CD14-positive monocyte (primary cell): ENCODE measurements around the gene PPP1R13L. TPM values are rescaled to one million over a fixed set of nuclear protein-coding genes. Genes with fewer than 3 reads are reported as not detected.

Experiments used
- DNase-seq, 3 donors: peaks; one replicate each; pipeline ENCODE4 v3.0.0-alpha.2; 2011 to 2022
- H2AFZ ChIP-seq: 2 replicates; pipeline ENCODE4 v1.6.0; 2012; ENCODE audit warnings: mild to moderate bottlenecking, low read depth, low read length, inconsistent platforms; ENCODE audit not compliant: insufficient read depth, poor library complexity, severe bottlenecking
- H3K27ac ChIP-seq, 2 donors: 1 replicate in 1 of 2; 2 replicates in 1 of 2; pipeline ENCODE4 v1.5.1; 2012 to 2013; ENCODE audit warnings: low read length in 2 of 2, control low read depth in 1 of 2, inconsistent platforms in 1 of 2, low read depth in 1 of 2, mild to moderate bottlenecking in 1 of 2
- H3K27me3 ChIP-seq, 2 donors: one replicate each; pipeline versions ENCODE4 v1.6.0 to v1.6.1; 2011 to 2013; ENCODE audit warnings: low read length in 2 of 2; ENCODE audit not compliant: control insufficient read depth in 2 of 2, insufficient read depth in 2 of 2
- H3K36me3 ChIP-seq, 2 donors: replicated peaks in 1 of 2; 1 replicate in 1 of 2; 2 replicates in 1 of 2; pipeline versions ENCODE4 v1.5.1 to v1.6.1; 2012 to 2013; ENCODE audit warnings: low read length in 2 of 2, control low read depth in 1 of 2, inconsistent platforms in 1 of 2, mild to moderate bottlenecking in 1 of 2; ENCODE audit not compliant: insufficient read depth in 2 of 2, control insufficient read depth in 1 of 2
- H3K4me1 ChIP-seq, 2 donors: 1 replicate in 1 of 2; 2 replicates in 1 of 2; pipeline versions ENCODE4 v1.5.1 to v1.6.1; 2012 to 2013; ENCODE audit warnings: low read length in 2 of 2, control low read depth in 1 of 2, inconsistent platforms in 1 of 2, mild to moderate bottlenecking in 1 of 2, moderate library complexity in 1 of 2; ENCODE audit not compliant: insufficient read depth in 2 of 2, control insufficient read depth in 1 of 2
- H3K4me2 ChIP-seq: replicated peaks from 2 replicates; pipeline ENCODE3; 2012; ENCODE audit warnings: low read length, moderate library complexity, mild to moderate bottlenecking; ENCODE audit not compliant: poor library complexity, severe bottlenecking; ENCODE audit errors: extremely low read depth
- H3K4me3 ChIP-seq, 3 experiments: fragments of 200-600 bp in 1 of 3; sonication (generic) in 1 of 3; replicated peaks in 1 of 3; 1 replicate in 2 of 3; 2 replicates in 1 of 3; pipeline ENCODE4 v1.5.1; 2011 to 2013; ENCODE audit warnings: low read length in 3 of 3, mild to moderate bottlenecking in 3 of 3, control low read depth in 2 of 3, low read depth in 2 of 3, inconsistent platforms in 1 of 3, moderate library complexity in 1 of 3
- H3K79me2 ChIP-seq: 2 replicates; pipeline ENCODE4 v1.6.0; 2012; ENCODE audit warnings: mild to moderate bottlenecking, control low read depth, inconsistent platforms, low read length, moderate library complexity; ENCODE audit not compliant: insufficient read depth
- H3K9ac ChIP-seq: 2 replicates; pipeline ENCODE4 v1.6.0; 2017; ENCODE audit warnings: low read length, mild to moderate bottlenecking; ENCODE audit not compliant: insufficient read depth, poor library complexity, severe bottlenecking
- H3K9me3 ChIP-seq, 2 donors: replicated peaks in 1 of 2; 1 replicate in 1 of 2; 2 replicates in 1 of 2; pipeline versions ENCODE4 v1.5.1 to v1.6.1; 2012 to 2013; ENCODE audit warnings: low read length in 2 of 2, control low read depth in 1 of 2; ENCODE audit not compliant: control insufficient read depth in 1 of 2, insufficient read depth in 1 of 2
- H4K20me1 ChIP-seq: 2 replicates; pipeline ENCODE4 v1.6.0; 2012; ENCODE audit warnings: mild to moderate bottlenecking, low read length, control low read depth, moderate library complexity; ENCODE audit not compliant: insufficient read depth
- H3K27ac Mint-ChIP-seq, 7 donors: one replicate each; pipeline ENCODE4 v1.8.0; 2020; ENCODE audit warnings: mild to moderate bottlenecking in 7 of 7, mixed read lengths in 7 of 7, moderate library complexity in 6 of 7, inconsistent platforms in 2 of 7
- H3K27me3 Mint-ChIP-seq, 3 donors: one replicate each; pipeline ENCODE4 v1.8.0; 2021 to 2022; ENCODE audit warnings: low read depth in 3 of 3, mild to moderate bottlenecking in 3 of 3, mixed read lengths in 3 of 3, moderate library complexity in 3 of 3, inconsistent platforms in 1 of 3
- H3K36me3 Mint-ChIP-seq, 2 donors: one replicate each; pipeline ENCODE4 v1.8.0; 2020; ENCODE audit warnings: mixed read lengths in 2 of 2, inconsistent platforms in 1 of 2, mild to moderate bottlenecking in 1 of 2
- H3K4me1 Mint-ChIP-seq: one replicate; pipeline ENCODE4 v1.8.0; 2020; ENCODE audit warnings: mild to moderate bottlenecking, mixed read lengths
- H3K4me3 Mint-ChIP-seq, 2 donors: one replicate each; pipeline ENCODE4 v1.8.0; 2020; ENCODE audit warnings: mild to moderate bottlenecking in 2 of 2, mixed read lengths in 2 of 2, moderate library complexity in 1 of 2
- H3K9me3 Mint-ChIP-seq, 7 donors: one replicate each; pipeline ENCODE4 v1.8.0; 2020 to 2022; ENCODE audit warnings: mixed read lengths in 7 of 7, mild to moderate bottlenecking in 6 of 7, moderate library complexity in 6 of 7, inconsistent platforms in 2 of 7
- WGBS: methylation state at CpG from one replicate; pipeline ENCODE4 v1.1.5; 2013; ENCODE audit warnings: missing lambda C conversion rate; ENCODE audit not compliant: insufficient coverage; 5-methylcytosine and 5-hydroxymethylcytosine counted together
- intact Hi-C, 2 donors: fragments of 100-400 bp; cut with micrococcal nuclease; formaldehyde crosslinking; loops; one replicate each; pipeline versions ENCODE4 v1.15.0 to v1.15.1; 2023
- polyA plus RNA-seq, 3 donors: library from polyadenylated mRNA; depleted of rRNA in 1 of 3; unstranded in 2 of 3; stranded (reverse) in 1 of 3; fragments of 300-500 nt in 2 of 3; fragments of >200 nt in 1 of 3; fragmentation: Illumina TruSeq in 2 of 3; gene quantifications; 1 replicate in 2 of 3; 2 replicates in 1 of 3; pipeline ENCODE4 v1.2.3, GENCODE V29; 2012 to 2021
- TF ChIP-seq, protein P1 (sequence below): fragments of 200-600 bp; IDR thresholded peaks from one replicate; pipeline ENCODE4 v1.8.0; 2022; ENCODE audit warnings: antibody characterized with exemption, mild to moderate bottlenecking

PPP1R13L gene
- polyA plus RNA-seq, 3 donors: 0.18 to 1.8 (median 0.45) TPM

DNA sequence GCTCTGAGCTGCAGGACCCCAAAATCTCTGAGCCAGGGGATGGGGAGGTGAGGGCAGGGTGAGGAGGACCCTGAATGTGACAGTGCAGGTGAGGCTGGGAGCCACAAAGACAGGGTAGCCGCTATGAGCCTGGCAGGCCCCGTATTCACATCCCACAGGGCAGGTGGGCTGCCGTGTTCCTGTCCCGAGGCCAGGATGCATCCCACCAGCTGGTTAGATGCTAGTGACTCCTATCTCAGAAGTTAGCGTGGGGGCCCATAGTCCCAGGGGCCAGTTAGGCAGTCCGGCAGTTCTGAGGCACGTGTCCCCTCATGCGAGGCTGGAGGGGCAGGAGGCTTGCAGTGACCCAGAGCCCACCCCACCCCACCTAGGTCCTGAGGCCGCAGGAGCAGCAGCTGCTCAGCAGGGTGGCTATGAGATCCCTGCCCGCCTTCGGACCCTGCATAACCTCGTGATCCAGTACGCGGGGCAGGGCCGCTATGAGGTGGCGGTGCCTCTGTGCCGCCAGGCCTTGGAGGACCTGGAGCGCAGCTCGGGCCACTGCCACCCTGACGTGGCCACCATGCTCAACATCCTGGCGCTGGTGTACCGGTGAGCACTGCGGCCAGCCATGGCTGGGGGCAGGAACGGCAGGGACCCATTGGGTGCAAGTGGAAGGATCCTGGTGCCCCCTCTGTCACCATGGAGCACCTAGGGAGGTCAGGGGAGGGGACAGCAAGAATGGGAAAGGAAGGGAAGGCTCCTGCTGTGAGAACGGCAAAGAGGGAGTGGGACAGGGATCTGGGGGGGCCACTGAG is 57.1 kb downstream of the PPP1R13L start:
- Histone ChIP-seq H3K27ac (no peak overlapping the region), H3K4me1 (no peaks in the 10 kb centered on the region), H4K20me1 (no peaks in the 10 kb centered on the region), H3K4me2 (no peak overlapping the region), H3K9ac (no peak overlapping the region), H3K4me3 (no peak overlapping the region), H3K9me3 (no peaks in the 10 kb centered on the region), H2AFZ (no peak overlapping the region), H3K79me2 (no peaks in the 10 kb centered on the region), H3K27me3 (peaks cover 0 to 18% of the 10 kb centered on the region in 2 donors), H3K36me3 (peaks cover 18 to 20% of the 10 kb centered on the region in 2 donors)
- WGBS: 82% methylated on average over 23 of the region's 25 CpGs
- TF ChIP-seq, protein P1, sequence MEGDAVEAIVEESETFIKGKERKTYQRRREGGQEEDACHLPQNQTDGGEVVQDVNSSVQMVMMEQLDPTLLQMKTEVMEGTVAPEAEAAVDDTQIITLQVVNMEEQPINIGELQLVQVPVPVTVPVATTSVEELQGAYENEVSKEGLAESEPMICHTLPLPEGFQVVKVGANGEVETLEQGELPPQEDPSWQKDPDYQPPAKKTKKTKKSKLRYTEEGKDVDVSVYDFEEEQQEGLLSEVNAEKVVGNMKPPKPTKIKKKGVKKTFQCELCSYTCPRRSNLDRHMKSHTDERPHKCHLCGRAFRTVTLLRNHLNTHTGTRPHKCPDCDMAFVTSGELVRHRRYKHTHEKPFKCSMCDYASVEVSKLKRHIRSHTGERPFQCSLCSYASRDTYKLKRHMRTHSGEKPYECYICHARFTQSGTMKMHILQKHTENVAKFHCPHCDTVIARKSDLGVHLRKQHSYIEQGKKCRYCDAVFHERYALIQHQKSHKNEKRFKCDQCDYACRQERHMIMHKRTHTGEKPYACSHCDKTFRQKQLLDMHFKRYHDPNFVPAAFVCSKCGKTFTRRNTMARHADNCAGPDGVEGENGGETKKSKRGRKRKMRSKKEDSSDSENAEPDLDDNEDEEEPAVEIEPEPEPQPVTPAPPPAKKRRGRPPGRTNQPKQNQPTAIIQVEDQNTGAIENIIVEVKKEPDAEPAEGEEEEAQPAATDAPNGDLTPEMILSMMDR: no peak
- Mint-ChIP-seq H3K27me3 (peaks cover 13 to 30% (median 21%) of the 10 kb centered on the region in 3 donors), H3K36me3 (peaks cover 20 to 23% of the 10 kb centered on the region in 2 donors), H3K4me1 (no peaks in the 10 kb centered on the region), H3K4me3 (peak overlapping the region in 1 of 2 donors; percentile 20), H3K27ac (peak overlapping the region in 1 of 7 donors; percentile 64), H3K9me3 (peaks cover 0 to 1% (median 0%) of the 10 kb centered on the region in 7 donors)
- no peak for DNase-seq
- intact Hi-C loops: loop anchor here in 1 of 2 donors (10.0 kb wide), 1 partner anchor 203 kb away; no protein-coding TSS in a partner anchor

- Histone ChIP-seq H3K36me3 (peaks cover 7% of the 10 kb centered on the region in 2 donors), H3K79me2 (no peaks in the 10 kb centered on the region), H3K9me3 (no peaks in the 10 kb centered on the region), H3K4me1 (no peaks in the 10 kb centered on the region), H3K27me3 (peaks cover 0 to 25% of the 10 kb centered on the region in 2 donors), H3K4me3 (no peak overlapping the region), H3K4me2 (no peak overlapping the region), H2AFZ (no peak overlapping the region), H4K20me1 (no peaks in the 10 kb centered on the region), H3K9ac (no peak overlapping the region), H3K27ac (no peak overlapping the region)
- Mint-ChIP-seq H3K27ac (no peak overlapping the region), H3K4me1 (no peaks in the 10 kb centered on the region), H3K4me3 (no peak overlapping the region), H3K36me3 (peaks cover 10% of the 10 kb centered on the region in 2 donors), H3K9me3 (peaks cover 0 to 1% (median 0%) of the 10 kb centered on the region in 7 donors), H3K27me3 (peaks cover 13 to 30% (median 21%) of the 10 kb centered on the region in 3 donors)
- TF ChIP-seq, protein P1: no peak
- WGBS: 40% methylated on average over 23 of the region's 27 CpGs
- DNase-seq: no peak
- intact Hi-C loops: loop anchor here in 1 of 2 donors (10.0 kb wide), 1 partner anchor 202 kb away; no protein-coding TSS in a partner anchor
Observed at GRCh38 chr19:45346449-45346848, 58.4 kb downstream of the PPP1R13L start.
